Mesenteric fat pad (tissue), 1 donor: Measurements from ENCODE around the gene NANS. TPM values are rescaled to one million over a fixed set of nuclear protein-coding genes. Genes with fewer than 3 reads are reported as not detected.
"Not testable (repeated sequence)": the region's sequence is repeated elsewhere in the genome, so short reads cannot be mapped to it uniquely, and the experiment has no call there.

ENCODE experiments used
- DNase-seq: peaks from one replicate; pipeline ENCODE4 v3.0.0-alpha.2; 2020; ENCODE audit warnings: low spot score
- total RNA-seq: library from RNA; stranded (reverse); fragmentation: NEBNext Ultra II Directional; extraction: Animal tissue kit (Norgen Biotek cat#: 25700); gene quantifications from one replicate; pipeline ENCODE4 v1.2.1, GENCODE V29; 2021
- donor health status: DM: yes; HTN: yes; CAD: no.

NANS gene
- total RNA-seq, 1 donor from 2014 or later, result 48.6 TPM

DNA sequence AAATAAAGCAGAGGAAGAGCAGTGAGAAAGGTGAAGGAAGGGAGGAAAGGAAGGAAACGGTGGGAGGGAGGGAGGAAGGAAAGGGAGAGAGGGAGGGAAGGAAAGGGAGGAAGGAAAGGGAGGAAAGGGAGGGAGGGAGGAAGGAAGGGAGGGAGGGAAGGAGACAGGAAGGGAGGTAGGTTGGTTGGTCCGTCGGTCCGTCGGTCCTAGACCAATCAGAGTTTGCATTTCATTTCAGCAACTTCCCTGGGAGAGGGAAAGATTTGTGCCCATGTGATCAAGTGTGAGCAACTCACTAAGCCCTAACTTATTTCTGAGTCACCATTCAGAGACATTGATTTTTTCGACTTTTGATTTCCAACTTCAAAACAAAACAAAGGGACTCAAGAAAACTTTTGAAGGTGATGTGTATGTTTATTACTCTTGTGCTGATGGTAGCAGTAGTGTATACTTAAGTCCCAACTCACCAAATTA, 18.8 kb downstream of the NANS start:
- no peak for DNase-seq

- DNase-seq, result not testable (repeated sequence)
Observed at GRCh38 chr9:98076514-98076890, 20.0 kb downstream of the NANS start.

- no peak for DNase-seq
Observed at GRCh38 chr9:98078895-98079294, 22.4 kb downstream of the NANS start.

DNA sequence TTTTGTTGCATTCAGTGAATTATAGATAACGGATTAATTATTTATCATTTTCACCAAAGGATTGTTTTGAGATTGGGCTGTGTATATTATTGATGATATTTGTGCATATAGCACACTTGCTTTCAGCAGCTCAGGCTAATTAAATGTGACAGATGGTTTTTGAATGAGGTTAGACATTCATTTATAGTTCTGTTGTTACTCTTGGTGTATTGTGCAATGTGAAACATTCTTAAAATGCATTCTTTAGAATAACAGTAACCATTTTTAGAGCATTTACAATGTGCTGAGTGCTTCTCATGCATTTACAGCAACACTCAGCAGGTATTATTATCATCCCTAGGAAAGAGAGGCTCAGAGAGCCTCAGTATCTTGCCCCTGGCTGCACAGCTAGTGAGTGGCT, 23.8 kb downstream of the NANS start:
- no peak for DNase-seq

- no peak for DNase-seq
Observed at GRCh38 chr9:98080780-98081179, 24.2 kb downstream of the NANS start.

- no peak for DNase-seq
Observed at GRCh38 chr9:98081477-98082219, 25.1 kb downstream of the NANS start.

GRCh38 chr9:98083061-98083501, 26.5 kb downstream of the NANS start:
- no peak for DNase-seq

- no peak for DNase-seq
Observed at GRCh38 chr9:98083566-98084183, 27.1 kb downstream of the NANS start.

- no peak for DNase-seq
Observed at GRCh38 chr9:98084396-98084795, 27.9 kb downstream of the NANS start.

DNA sequence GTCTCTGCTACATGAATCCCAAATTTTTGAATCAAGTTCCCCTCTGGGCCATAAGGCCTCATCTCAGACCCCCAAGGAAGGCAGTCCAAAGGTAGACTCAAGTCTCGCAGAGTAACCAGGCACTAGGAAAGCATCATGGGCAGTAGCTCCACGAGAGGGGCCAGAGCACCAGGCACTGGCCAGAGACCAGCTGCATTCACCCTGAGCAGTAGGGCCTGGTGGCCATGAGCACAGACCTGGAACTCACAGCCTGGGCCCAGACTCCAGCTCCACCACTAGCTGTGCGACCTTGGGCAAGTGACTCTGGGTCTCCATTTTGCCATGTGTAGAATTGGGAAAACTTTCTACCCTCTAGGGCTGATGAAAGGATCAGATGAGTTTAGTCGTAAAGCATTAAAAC, 28.5 kb downstream of the NANS start:
- no peak for DNase-seq

DNA sequence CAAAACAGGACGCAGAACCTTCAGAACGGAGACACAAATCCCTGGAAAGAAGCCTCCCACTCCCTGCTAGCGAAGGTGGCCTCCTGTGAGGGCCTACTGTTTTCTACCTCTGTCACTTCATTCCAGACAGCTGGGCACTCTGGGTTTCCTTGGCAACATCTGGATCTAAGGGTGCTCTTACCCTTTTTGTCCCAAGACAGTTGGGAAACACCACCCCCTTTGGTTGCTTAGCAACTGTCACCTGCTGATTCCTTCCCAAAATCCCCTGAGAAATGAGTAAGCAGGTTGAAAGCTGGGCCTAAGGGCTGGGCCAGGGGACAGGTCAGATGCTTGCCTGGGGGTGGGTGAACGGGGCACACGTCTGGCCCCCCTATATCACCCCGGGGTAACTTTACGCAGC, 29.4 kb downstream of the NANS start:
- DNase-seq, result no peak

GRCh38 chr9:98086461-98086860, 29.9 kb downstream of the NANS start:
- no peak for DNase-seq

DNA sequence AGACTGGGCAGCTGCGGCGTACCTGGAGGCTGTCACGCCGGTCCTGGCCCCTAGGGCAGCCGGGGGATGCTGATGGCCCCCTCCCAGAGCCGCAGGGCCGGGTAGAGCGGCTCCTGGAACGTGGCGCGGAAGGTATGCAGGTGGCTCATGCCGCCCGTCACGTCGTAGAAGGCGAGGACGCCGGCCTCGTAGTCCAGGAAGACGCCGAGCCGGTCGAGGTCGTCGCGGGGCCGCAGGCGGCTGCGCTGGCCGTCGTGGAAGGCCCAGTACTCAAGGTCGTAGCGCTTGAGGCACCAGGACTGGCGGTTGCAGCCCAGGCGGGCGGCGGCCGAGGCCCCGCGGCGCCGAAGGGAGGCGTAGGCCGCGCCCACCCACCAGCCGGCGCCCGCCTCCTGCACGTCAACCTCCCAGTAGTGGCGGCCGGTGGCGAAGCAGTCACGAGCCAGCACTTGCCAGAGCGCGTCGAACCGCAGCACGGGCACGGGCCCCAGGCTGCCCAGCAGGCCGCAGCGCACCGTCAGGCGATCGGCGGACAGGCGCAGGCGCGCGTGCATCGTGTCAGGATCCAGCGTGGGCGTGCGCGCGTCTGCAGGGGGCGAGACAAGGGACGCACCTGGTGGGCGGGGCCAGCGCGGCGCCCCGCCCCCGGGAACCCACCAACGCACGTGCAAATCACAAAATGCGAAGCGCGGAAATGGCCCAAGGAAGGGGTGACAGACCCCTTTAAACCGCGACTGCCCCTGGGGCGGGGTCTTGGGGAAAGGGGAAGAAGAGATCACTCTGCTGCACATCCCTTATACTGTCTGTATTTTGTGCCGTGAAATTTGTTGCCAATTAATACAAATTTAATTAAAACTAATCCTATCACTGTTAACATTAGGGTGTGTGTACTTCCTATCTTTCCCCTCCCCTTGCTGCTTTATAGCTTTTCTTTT, 31.2 kb downstream of the NANS start:
- no peak for DNase-seq

DNA sequence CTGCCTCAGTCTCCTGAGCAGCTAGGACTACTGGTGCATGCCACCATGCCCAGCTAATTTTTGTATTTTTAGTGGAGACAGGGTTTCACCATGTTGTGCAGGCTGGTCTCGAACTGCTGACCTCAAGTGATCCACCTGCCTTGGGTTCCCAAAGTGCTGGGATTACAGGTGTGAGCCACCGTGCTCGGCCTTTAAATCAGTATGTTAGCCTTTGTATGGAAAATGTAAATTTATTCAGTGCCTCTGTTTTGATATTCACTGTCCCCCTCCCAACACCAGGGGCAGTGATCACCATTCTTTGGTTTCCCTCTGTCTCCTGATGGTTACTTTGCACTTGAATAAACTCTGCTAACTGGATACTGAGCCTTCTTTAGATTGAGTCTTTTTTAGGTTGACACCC, 34.1 kb downstream of the NANS start:
- not testable (repeated sequence) for DNase-seq

DNA sequence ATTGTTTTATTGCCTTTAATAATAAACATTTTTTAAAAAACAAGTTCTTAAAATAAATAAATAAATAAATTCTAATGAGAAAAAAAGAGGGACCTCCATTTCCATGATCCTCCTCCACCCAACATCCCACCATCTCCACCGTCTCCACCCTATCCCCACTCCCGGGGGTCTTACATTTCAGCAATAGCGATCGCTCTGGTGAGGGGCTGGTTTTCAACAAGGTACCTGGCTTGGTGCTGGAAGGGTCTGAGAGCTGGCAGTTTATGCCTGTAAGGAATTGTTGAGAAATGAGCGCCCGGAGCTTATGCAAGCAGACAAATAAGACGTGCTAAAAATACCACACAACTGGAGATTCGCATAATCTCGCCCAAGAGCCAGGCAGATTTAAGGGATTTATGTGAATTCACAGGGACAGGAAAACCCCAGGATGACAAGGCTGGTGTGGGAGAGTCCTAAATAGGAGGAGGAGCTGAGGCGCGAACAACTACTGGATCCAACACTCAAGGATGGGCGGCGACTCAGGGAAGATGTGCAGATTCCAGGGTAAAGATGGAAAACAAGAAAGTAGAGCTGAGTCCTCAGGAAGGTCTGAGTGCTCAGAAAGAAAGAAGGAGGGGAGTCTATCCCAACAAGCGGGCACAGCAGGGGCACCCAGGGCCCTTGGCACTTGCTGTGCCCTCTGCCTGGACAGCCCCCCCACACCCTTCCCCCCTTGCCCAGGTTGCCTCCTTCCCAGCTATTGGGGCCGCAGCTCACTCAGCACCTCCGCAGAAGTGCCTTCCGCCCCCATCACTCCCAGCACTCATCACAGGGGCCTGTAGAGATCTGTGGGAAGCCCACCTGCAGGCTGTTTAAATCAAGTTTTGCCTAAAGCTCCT, 35.4 kb downstream of the NANS start:
- DNase-seq, result no peak

- no peak for DNase-seq
Observed at GRCh38 chr9:98092613-98092931, 36.0 kb downstream of the NANS start.

GRCh38 chr9:98094316-98094715, 37.8 kb downstream of the NANS start:
- no peak for DNase-seq

GRCh38 chr9:98094851-98095250, 38.3 kb downstream of the NANS start:
- DNase-seq, result no peak

GRCh38 chr9:98095401-98095800, 38.9 kb downstream of the NANS start:
- no peak for DNase-seq

GRCh38 chr9:98096091-98096490, 39.6 kb downstream of the NANS start:
- DNase-seq, result no peak

DNA sequence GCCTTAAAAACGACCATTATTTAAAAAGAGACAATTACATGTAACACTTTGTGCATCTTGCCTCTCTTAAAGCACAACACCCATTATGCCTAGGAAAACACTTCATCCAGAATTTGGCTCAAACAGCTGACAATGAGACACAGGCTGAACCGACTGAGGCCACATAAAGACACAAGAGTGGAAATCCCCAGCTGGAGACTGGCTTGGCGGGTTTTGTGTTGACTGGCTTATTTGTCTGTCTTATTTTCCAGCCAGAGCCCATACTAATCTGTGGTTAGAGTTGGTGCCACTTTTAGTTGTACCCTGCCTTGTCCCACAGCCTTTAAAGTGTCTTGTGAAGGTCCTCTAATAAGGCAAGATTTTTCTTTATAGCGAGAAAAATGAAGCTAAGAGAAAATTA, 41.3 kb downstream of the NANS start:
- DNase-seq, result no peak
